Neural progenitor cell (in vitro differentiated cells): ENCODE data around the gene PPIB.

Experiments used
- CTCF ChIP-seq: fragments of 200-600 bp; sonication (generic); IDR thresholded peaks from 2 replicates; pipeline ENCODE4 v1.5.1; 2017; ENCODE audit warnings: antibody characterized with exemption, mild to moderate bottlenecking
- EZH2 ChIP-seq: fragments of 200-600 bp; sonication (generic); IDR thresholded peaks from 2 replicates; pipeline ENCODE4 v1.6.1; 2017; ENCODE audit warnings: antibody characterized with exemption, mild to moderate bottlenecking, moderate library complexity

- TF ChIP-seq CTCF, result no peak
- TF ChIP-seq EZH2, result peak; percentile 87
Measured at GRCh38 chr15:64151727-64152506, 10.9 kb downstream of the PPIB start, which contains the start of gene SNX22.
